ENCODE measurements around the gene CTTNBP2. TPM values are rescaled to one million over a fixed set of nuclear protein-coding genes. Genes with fewer than 3 reads are reported as not detected.

CTTNBP2 gene
- total RNA-seq, 1 experiment from 2014 or later = 17.6 TPM

- H3K4ac ChIP-seq (ENCODE audit: low read depth, low read length) = no peak overlapping the region
- H3K36me3 Mint-ChIP-seq (ENCODE audit: insufficient read depth in 1 of 3, low read depth in 3 of 3) = peaks cover 0 to 3% (median 3%) of the 10 kb centered on the region in 3 experiments; a peak in 4 of 7 replicates
- no peak overlapping the region for H2BK120ac ChIP-seq (ENCODE audit: low read depth, low read length, poor library complexity, severe bottlenecking)
- no peaks in the 10 kb centered on the region for H3K9me3 ChIP-seq (ENCODE audit: control insufficient read depth, low read depth, low read length)
- no peaks in the 10 kb centered on the region for H3K23me2 ChIP-seq (ENCODE audit: insufficient read length, low read depth, low read length, poor library complexity, severe bottlenecking)
- H3K9me3 Mint-ChIP-seq = no peaks in the 10 kb centered on the region
- H3K4me1 Mint-ChIP-seq = peaks cover 11% of the 10 kb centered on the region in 2 experiments
- no peak overlapping the region for H3K14ac ChIP-seq (ENCODE audit: insufficient read depth, low read length)
- DNase-seq = no peak
- H2BK5ac ChIP-seq (ENCODE audit: insufficient read length, low read length) = no peak overlapping the region
- H2BK12ac ChIP-seq (ENCODE audit: insufficient read length, low read depth, low read length) = no peak overlapping the region
- H3K23ac ChIP-seq (ENCODE audit: insufficient read length, low read depth, low read length) = no peak overlapping the region
- H2AFZ ChIP-seq (ENCODE audit: low read length) = no peak overlapping the region
- no peak overlapping the region for H3K27ac Mint-ChIP-seq
- H4K91ac ChIP-seq (ENCODE audit: insufficient read length, low read depth, low read length) = no peak overlapping the region
- no peak overlapping the region for H3K4me3 Mint-ChIP-seq
- no peak overlapping the region for H3K4me2 ChIP-seq (ENCODE audit: insufficient read depth, insufficient read length, low read length)
- H3K79me2 ChIP-seq (ENCODE audit: insufficient read depth, low read length) = no peaks in the 10 kb centered on the region
- no peak overlapping the region for H2AK5ac ChIP-seq (ENCODE audit: insufficient read length, low read length)
- H3K18ac ChIP-seq (ENCODE audit: insufficient read length, low read depth, low read length) = no peak overlapping the region
- H3K79me1 ChIP-seq (ENCODE audit: insufficient read depth, low read depth, low read length, poor library complexity, severe bottlenecking) = no peaks in the 10 kb centered on the region
- H3K4me1 ChIP-seq (ENCODE audit: insufficient read depth, low read length) = no peaks in the 10 kb centered on the region
- no peaks in the 10 kb centered on the region for H4K20me1 ChIP-seq (ENCODE audit: control insufficient read depth, insufficient read depth, insufficient read length)
- H3K27me3 ChIP-seq (ENCODE audit: insufficient read depth, low read length) = no peaks in the 10 kb centered on the region
- H3T11ph ChIP-seq (ENCODE audit: low read length) = no peak overlapping the region
- H3K27ac ChIP-seq (ENCODE audit: insufficient read length, low read depth, low read length) = no peak overlapping the region
- H4K8ac ChIP-seq (replicated peaks; ENCODE audit: insufficient read length, low read depth, low read length) = no peak overlapping the region
- H2BK20ac ChIP-seq (ENCODE audit: low read depth, low read length, poor library complexity, severe bottlenecking) = no peak overlapping the region
- no peak overlapping the region for H4K5ac ChIP-seq (ENCODE audit: insufficient read length, low read depth, low read length)
- no peak overlapping the region for H3K9ac ChIP-seq (ENCODE audit: extremely low read depth, insufficient read length, low read length)
- H3K27me3 Mint-ChIP-seq (ENCODE audit: low read depth) = no peaks in the 10 kb centered on the region
- H3K56ac ChIP-seq (ENCODE audit: insufficient read length, low read depth, low read length) = no peak overlapping the region
- TF ChIP-seq CTCF (conservative IDR thresholded peaks at IDR 0.05) = no peak
- no peak overlapping the region for H2BK15ac ChIP-seq (ENCODE audit: low read depth, low read length)
Observed at GRCh38 chr7:117707080-117707479, 166.2 kb downstream of the CTTNBP2 start.
